ENCODE data around the gene PKP4. TPM values are rescaled to one million over a fixed set of nuclear protein-coding genes. Genes with fewer than 3 reads are reported as not detected.
A peak's percentile ranks its signal among the peaks of the same experiment; 100 is the strongest.

Gene PKP4
- total RNA-seq, 1 experiment from 2014 or later = 67.7 TPM

- H3K36me3 ChIP-seq (ENCODE audit: insufficient read depth, low read length, poor library complexity, severe bottlenecking) = no peaks in the 10 kb centered on the region
- no peak overlapping the region for H3K27ac ChIP-seq (ENCODE audit: low read depth, low read length, poor library complexity, severe bottlenecking)
- H3K4me1 ChIP-seq (ENCODE audit: insufficient read depth, low read length, poor library complexity, severe bottlenecking) = no peaks in the 10 kb centered on the region
- H3K27me3 ChIP-seq (replicated peaks; ENCODE audit: insufficient read depth, low read depth, low read length, poor library complexity) = no peaks in the 10 kb centered on the region
- H3K4me3 ChIP-seq (ENCODE audit: low read depth, low read length, poor library complexity, severe bottlenecking) = no peak overlapping the region
- ChIA-PET CTCF (no interaction called here), POLR2A (ENCODE audit: low non-redundant PET) (no interaction called here)
- H3K9me3 ChIP-seq (ENCODE audit: low read depth, low read length, poor library complexity, severe bottlenecking) = no peaks in the 10 kb centered on the region
- peak; percentile 49 for TF ChIP-seq CTCF (conservative IDR thresholded peaks at IDR 0.05; ENCODE audit: low read depth, low read length)
- no peak for TF ChIP-seq EZH2 (IDR thresholded peaks at IDR 0.05; ENCODE audit: borderline replicate concordance, low read depth, low read length, poor library complexity, severe bottlenecking)
- DNase-seq (ENCODE audit: low spot score) = peak; percentile 12
- intact Hi-C loops (cut with micrococcal nuclease; ENCODE audit: unreplicated experiment) = no loop called here
- no TSS peak for BruUV-seq (replicated peaks)
Measured at GRCh38 chr2:158723921-158724802, 267.4 kb downstream of the PKP4 start.

DNA sequence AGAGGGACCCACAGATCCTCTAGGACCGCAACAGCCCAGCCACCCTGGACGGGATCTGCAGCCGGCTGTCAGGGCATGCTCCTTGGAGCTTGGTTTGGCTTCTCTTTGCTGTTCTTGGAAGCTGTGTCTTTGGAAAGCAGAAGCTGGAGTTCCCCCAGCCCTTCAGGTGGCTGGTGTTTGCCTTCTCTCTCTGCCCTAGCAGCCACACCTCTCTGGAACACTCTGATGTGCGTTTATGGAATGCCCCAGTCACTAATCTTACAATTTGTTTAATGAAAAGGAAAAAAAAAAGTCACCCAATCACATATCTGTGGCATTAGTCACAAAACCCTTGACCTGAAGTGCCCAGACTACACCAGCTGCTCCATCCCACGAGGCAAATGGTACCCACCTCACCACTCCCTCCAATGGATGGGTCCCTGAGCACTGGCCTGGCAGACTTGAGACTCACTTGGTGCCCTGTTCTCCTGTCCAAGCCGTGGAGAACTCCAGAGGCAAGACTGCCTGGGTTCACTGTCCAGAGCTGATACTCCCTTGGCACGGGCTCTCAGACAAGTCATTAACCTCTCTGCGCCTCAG is 268.1 kb downstream of the PKP4 start:
- ChIA-PET POLR2A (ENCODE audit: low non-redundant PET) (no interaction called here), CTCF (interaction anchor here (0.5 to 0.6 kb wide), 2 partner anchors 11 to 14 kb away, joined by 4 read pairs; no protein-coding TSS in a partner anchor)
- no peak for TF ChIP-seq EZH2 (IDR thresholded peaks at IDR 0.05; ENCODE audit: borderline replicate concordance, low read depth, low read length, poor library complexity, severe bottlenecking)
- no peak for TF ChIP-seq CTCF (conservative IDR thresholded peaks at IDR 0.05; ENCODE audit: low read depth, low read length)
- Histone ChIP-seq H3K36me3 (ENCODE audit: insufficient read depth, low read length, poor library complexity, severe bottlenecking) (no peaks in the 10 kb centered on the region), H3K4me1 (ENCODE audit: insufficient read depth, low read length, poor library complexity, severe bottlenecking) (no peaks in the 10 kb centered on the region), H3K9me3 (ENCODE audit: low read depth, low read length, poor library complexity, severe bottlenecking) (no peaks in the 10 kb centered on the region), H3K27me3 (replicated peaks; ENCODE audit: insufficient read depth, low read depth, low read length, poor library complexity) (no peaks in the 10 kb centered on the region), H3K27ac (ENCODE audit: low read depth, low read length, poor library complexity, severe bottlenecking) (no peak overlapping the region), H3K4me3 (ENCODE audit: low read depth, low read length, poor library complexity, severe bottlenecking) (no peak overlapping the region)
- no peak for DNase-seq (ENCODE audit: low spot score)
- no TSS peak for BruUV-seq (replicated peaks)
- intact Hi-C loops (cut with micrococcal nuclease; ENCODE audit: unreplicated experiment) = no loop called here

DNA sequence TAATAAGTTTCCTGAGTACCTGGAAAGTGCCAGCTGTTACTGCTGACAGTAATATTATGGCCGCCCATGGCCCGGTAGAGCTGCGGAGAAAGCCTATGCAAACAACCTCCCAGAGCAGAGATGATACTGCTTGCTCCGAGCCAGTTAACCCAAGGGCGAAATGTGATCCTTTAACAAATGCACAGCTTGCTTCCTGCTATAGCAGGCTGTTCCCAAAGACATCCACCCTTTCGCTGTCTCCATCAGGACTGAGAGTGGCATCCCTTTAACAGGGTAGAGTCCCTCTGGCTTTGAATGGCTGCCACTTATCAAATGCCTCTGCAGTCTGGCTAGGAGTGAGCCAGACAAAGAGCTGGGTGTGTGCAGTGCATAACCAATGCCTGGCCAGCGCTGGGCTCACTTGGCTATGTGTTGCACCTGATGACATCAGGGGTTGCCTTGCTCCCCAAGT is 268.7 kb downstream of the PKP4 start:
- ChIA-PET POLR2A (ENCODE audit: low non-redundant PET) (no interaction called here), CTCF (interaction anchor here (0.5 to 0.6 kb wide), 2 partner anchors 12 to 15 kb away, joined by 4 read pairs; no protein-coding TSS in a partner anchor)
- H3K27me3 ChIP-seq (replicated peaks; ENCODE audit: insufficient read depth, low read depth, low read length, poor library complexity) = no peaks in the 10 kb centered on the region
- H3K4me1 ChIP-seq (ENCODE audit: insufficient read depth, low read length, poor library complexity, severe bottlenecking) = no peaks in the 10 kb centered on the region
- H3K4me3 ChIP-seq (ENCODE audit: low read depth, low read length, poor library complexity, severe bottlenecking) = no peak overlapping the region
- no TSS peak for BruUV-seq (replicated peaks)
- H3K9me3 ChIP-seq (ENCODE audit: low read depth, low read length, poor library complexity, severe bottlenecking) = no peaks in the 10 kb centered on the region
- no peaks in the 10 kb centered on the region for H3K36me3 ChIP-seq (ENCODE audit: insufficient read depth, low read length, poor library complexity, severe bottlenecking)
- TF ChIP-seq EZH2 (IDR thresholded peaks at IDR 0.05; ENCODE audit: borderline replicate concordance, low read depth, low read length, poor library complexity, severe bottlenecking) = no peak
- no peak for TF ChIP-seq CTCF (conservative IDR thresholded peaks at IDR 0.05; ENCODE audit: low read depth, low read length)
- DNase-seq (ENCODE audit: low spot score) = no peak
- H3K27ac ChIP-seq (ENCODE audit: low read depth, low read length, poor library complexity, severe bottlenecking) = no peak overlapping the region
- intact Hi-C loops (cut with micrococcal nuclease; ENCODE audit: unreplicated experiment) = no loop called here

Measured in A673 (cell line).